Neural cell (in vitro differentiated cells): ENCODE results near the gene GIPC1. TPM values are rescaled to one million over a fixed set of nuclear protein-coding genes. Genes with fewer than 3 reads are reported as not detected.
A peak's percentile ranks its signal among the peaks of the same experiment; 100 is the strongest.
"Not testable (repeated sequence)": the region's sequence is repeated elsewhere in the genome, so short reads cannot be mapped to it uniquely, and the experiment has no call there.

ENCODE experiments used
- H2AFZ ChIP-seq: fragments of 200-600, 300-800 bp; sonication (generic), shearing (Covaris generic); 2 replicates; pipeline ENCODE4 v1.6.0; 2014; ENCODE audit warnings: low read depth, mild to moderate bottlenecking, antibody characterized with exemption, low read length, moderate library complexity
- H3F3A ChIP-seq: fragments of 200-600 bp; shearing (Covaris generic); 2 replicates; pipeline ENCODE4 v1.6.1; 2016; ENCODE audit warnings: mild to moderate bottlenecking, moderate library complexity, mixed read lengths, antibody characterized with exemption, low read length; ENCODE audit not compliant: insufficient read depth, poor library complexity, severe bottlenecking
- H3K27ac ChIP-seq: fragments of 200-600, 300-800 bp; sonication (generic), shearing (Covaris generic); 2 replicates; pipeline ENCODE4 v1.5.1; 2014; ENCODE audit warnings: mild to moderate bottlenecking, low read length, moderate library complexity
- H3K27me3 ChIP-seq: fragments of 300-800, 200-600 bp; sonication (generic), shearing (Covaris generic); 2 replicates; pipeline ENCODE4 v1.6.0; 2014; ENCODE audit warnings: mild to moderate bottlenecking, low read depth, low read length, moderate library complexity; ENCODE audit not compliant: insufficient read depth
- H3K36me3 ChIP-seq: fragments of 300-800, 200-600 bp; sonication (generic), shearing (Covaris generic); 2 replicates; pipeline ENCODE4 v1.5.1; 2014; ENCODE audit warnings: mild to moderate bottlenecking, antibody characterized with exemption, low read length, moderate library complexity; ENCODE audit not compliant: insufficient read depth
- H3K4me2 ChIP-seq: fragments of 300-800, 200-600 bp; sonication (generic), shearing (Covaris generic); 2 replicates; pipeline ENCODE4 v1.6.0; 2014; ENCODE audit warnings: mild to moderate bottlenecking, low read length
- H3K4me3 ChIP-seq: fragments of 300-800, 200-600 bp; sonication (generic), shearing (Covaris generic); 2 replicates; pipeline ENCODE4 v1.5.1; 2014; ENCODE audit warnings: mild to moderate bottlenecking, low read length, moderate library complexity
- H3K79me2 ChIP-seq: fragments of 200-600 bp; shearing (Covaris generic); replicated peaks from 2 replicates; pipeline ENCODE4 v1.6.0; 2014; ENCODE audit warnings: mild to moderate bottlenecking, low read length, moderate library complexity; ENCODE audit not compliant: insufficient read depth
- H3K9ac ChIP-seq: fragments of 300-800, 200-600 bp; sonication (generic), shearing (Covaris generic); 2 replicates; pipeline ENCODE4 v1.6.1; 2016; ENCODE audit warnings: mild to moderate bottlenecking, low read length, mixed read lengths
- H3K9me2 ChIP-seq: fragments of 200-600 bp; shearing (Covaris generic); 2 replicates; pipeline ENCODE4 v1.6.1; 2016; ENCODE audit warnings: mild to moderate bottlenecking, low read length, mixed read lengths; ENCODE audit not compliant: insufficient read depth
- H3K9me3 ChIP-seq: fragments of 200-600, 300-800 bp; sonication (generic), shearing (Covaris generic); 2 replicates; pipeline ENCODE4 v1.6.1; 2016; ENCODE audit warnings: mild to moderate bottlenecking, mixed run types, low read length, moderate library complexity, mixed read lengths
- H4K20me1 ChIP-seq: fragments of 200-600 bp; shearing (Covaris generic); 2 replicates; pipeline ENCODE4 v1.6.1; 2016; ENCODE audit warnings: mild to moderate bottlenecking, mixed run types; ENCODE audit not compliant: insufficient read depth
- EZH2 ChIP-seq: fragments of 200-600, 300-800 bp; shearing (Covaris generic), sonication (generic); IDR thresholded peaks from 2 replicates; pipeline ENCODE4 v1.6.1; 2014; ENCODE audit warnings: antibody characterized with exemption, low read length, borderline replicate concordance, mild to moderate bottlenecking; ENCODE audit not compliant: insufficient read depth, poor library complexity, severe bottlenecking
- MXI1 ChIP-seq: fragments of 450-650 bp; conservative IDR thresholded peaks from 2 replicates; pipeline ENCODE4 v1.6.1; 2014; ENCODE audit warnings: antibody characterized with exemption, mild to moderate bottlenecking; ENCODE audit not compliant: poor library complexity, severe bottlenecking
- POLR2AphosphoS5 ChIP-seq: IDR thresholded peaks from 2 replicates; pipeline ENCODE4 v1.6.1; 2012
- RAD21 ChIP-seq: fragments of 450-650 bp; conservative IDR thresholded peaks from 2 replicates; pipeline ENCODE4 v1.6.1; 2014; ENCODE audit warnings: antibody characterized with exemption, mild to moderate bottlenecking, moderate library complexity
- SMC3 ChIP-seq: fragments of 450-650 bp; conservative IDR thresholded peaks from 2 replicates; pipeline ENCODE4 v1.6.1; 2014; ENCODE audit warnings: antibody characterized with exemption, mild to moderate bottlenecking, moderate library complexity; ENCODE audit not compliant: poor library complexity
- polyA plus RNA-seq: library from polyadenylated mRNA; depleted of rRNA; stranded (reverse); fragments of >200 nt; gene quantifications from 2 replicates; pipeline ENCODE4 v1.2.3, GENCODE V29; 2014
- TF ChIP-seq, protein P1 (sequence below): fragments of 450-650 bp; IDR thresholded peaks from 2 replicates; pipeline ENCODE4 v1.5.1; 2014; ENCODE audit warnings: antibody characterized with exemption, mild to moderate bottlenecking, moderate library complexity; ENCODE audit not compliant: poor library complexity, severe bottlenecking

GIPC1 gene
- polyA plus RNA-seq, 1 donor from 2014 or later = 128 TPM

GRCh38 chr19:14507704-14508542, 12.0 kb upstream of the GIPC1 start:
- Histone ChIP-seq H3K9me3 (no peaks in the 10 kb centered on the region), H3K4me3 (no peak overlapping the region), H3K27me3 (no peaks in the 10 kb centered on the region), H3F3A (no peaks in the 10 kb centered on the region), H3K36me3 (no peaks in the 10 kb centered on the region), H4K20me1 (no peaks in the 10 kb centered on the region), H3K79me2 (no peaks in the 10 kb centered on the region), H3K9me2 (no peaks in the 10 kb centered on the region), H3K4me2 (no peak overlapping the region), H3K27ac (no peak overlapping the region), H3K9ac (no peak overlapping the region), H2AFZ (no peak overlapping the region)
- no peak for TF ChIP-seq SMC3
- TF ChIP-seq RAD21 = no peak
- TF ChIP-seq, protein P1, sequence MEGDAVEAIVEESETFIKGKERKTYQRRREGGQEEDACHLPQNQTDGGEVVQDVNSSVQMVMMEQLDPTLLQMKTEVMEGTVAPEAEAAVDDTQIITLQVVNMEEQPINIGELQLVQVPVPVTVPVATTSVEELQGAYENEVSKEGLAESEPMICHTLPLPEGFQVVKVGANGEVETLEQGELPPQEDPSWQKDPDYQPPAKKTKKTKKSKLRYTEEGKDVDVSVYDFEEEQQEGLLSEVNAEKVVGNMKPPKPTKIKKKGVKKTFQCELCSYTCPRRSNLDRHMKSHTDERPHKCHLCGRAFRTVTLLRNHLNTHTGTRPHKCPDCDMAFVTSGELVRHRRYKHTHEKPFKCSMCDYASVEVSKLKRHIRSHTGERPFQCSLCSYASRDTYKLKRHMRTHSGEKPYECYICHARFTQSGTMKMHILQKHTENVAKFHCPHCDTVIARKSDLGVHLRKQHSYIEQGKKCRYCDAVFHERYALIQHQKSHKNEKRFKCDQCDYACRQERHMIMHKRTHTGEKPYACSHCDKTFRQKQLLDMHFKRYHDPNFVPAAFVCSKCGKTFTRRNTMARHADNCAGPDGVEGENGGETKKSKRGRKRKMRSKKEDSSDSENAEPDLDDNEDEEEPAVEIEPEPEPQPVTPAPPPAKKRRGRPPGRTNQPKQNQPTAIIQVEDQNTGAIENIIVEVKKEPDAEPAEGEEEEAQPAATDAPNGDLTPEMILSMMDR = no peak
- TF ChIP-seq MXI1 = no peak
- TF ChIP-seq EZH2 = no peak

- H3K79me2 ChIP-seq = no peaks in the 10 kb centered on the region
- no peaks in the 10 kb centered on the region for H4K20me1 ChIP-seq
- TF ChIP-seq, protein P1 = peak; percentile 25
- TF ChIP-seq EZH2 (no peak), POLR2AphosphoS5 (no peak), RAD21 (no peak)
- H3K27ac ChIP-seq = no peak overlapping the region
- H3K4me3 ChIP-seq = no peak overlapping the region
- H3K27me3 ChIP-seq = no peaks in the 10 kb centered on the region
- H3F3A ChIP-seq = no peaks in the 10 kb centered on the region
- no peak overlapping the region for H3K9ac ChIP-seq
- no peak overlapping the region for H3K4me2 ChIP-seq
- H2AFZ ChIP-seq = no peak overlapping the region
- no peaks in the 10 kb centered on the region for H3K9me2 ChIP-seq
- H3K9me3 ChIP-seq = no peaks in the 10 kb centered on the region
- H3K36me3 ChIP-seq = no peaks in the 10 kb centered on the region
Observed at GRCh38 chr19:14505488-14506239, 9.7 kb upstream of the GIPC1 start.

DNA sequence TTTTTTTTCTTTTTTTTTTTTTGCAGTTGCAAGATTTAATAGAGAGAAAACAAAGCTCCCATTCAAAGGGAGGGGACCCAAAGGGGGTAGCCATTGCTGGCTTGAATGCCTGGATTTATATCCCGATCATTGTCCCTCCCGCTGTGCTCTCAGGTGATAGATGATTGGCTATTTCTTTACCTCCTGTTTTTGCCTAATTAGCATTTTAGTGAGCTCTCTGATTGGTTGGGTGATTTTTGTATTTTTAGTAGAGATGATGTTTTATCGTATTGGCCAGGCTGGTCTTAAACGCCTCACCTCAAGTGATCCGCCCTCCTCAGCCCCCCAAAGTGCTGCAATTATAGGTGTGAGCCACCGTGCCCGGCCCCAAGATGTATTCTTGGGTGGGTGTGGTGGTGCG, 8.6 kb upstream of the GIPC1 start:
- H3K9me2 ChIP-seq, H3K79me2 ChIP-seq, H3K36me3 ChIP-seq, H3K9ac ChIP-seq, H4K20me1 ChIP-seq, H3K27ac ChIP-seq, H2AFZ ChIP-seq, H3F3A ChIP-seq, H3K4me3 ChIP-seq, H3K9me3 ChIP-seq, H3K4me2 ChIP-seq, H3K27me3 ChIP-seq: not testable (repeated sequence)
